IPS-NIHi11 (cell line): ENCODE results near the gene TTC9B.
"Not testable (repeated sequence)": the region's sequence is repeated elsewhere in the genome, so short reads cannot be mapped to it uniquely, and the experiment has no call there.

Experiments used
- DNase-seq: peaks from one replicate; pipeline ENCODE4 v3.0.0; 2012; ENCODE audit warnings: mixed read lengths, low spot score

The TTC9B gene

GRCh38 chr19:40170303-40170989 lies 47.7 kb downstream of the TTC9B start:
- not testable (repeated sequence) for DNase-seq

GRCh38 chr19:40169482-40170302 lies 48.5 kb downstream of the TTC9B start:
- not testable (repeated sequence) for DNase-seq
